Colonic mucosa (tissue), 4 donors: ENCODE data around the gene BAG3. TPM values are rescaled to one million over a fixed set of nuclear protein-coding genes. Genes with fewer than 3 reads are reported as not detected.
A peak's percentile ranks its signal among the peaks of the same experiment; 100 is the strongest.
"Not testable (repeated sequence)": the region's sequence is repeated elsewhere in the genome, so short reads cannot be mapped to it uniquely, and the experiment has no call there.

Experiments used
- DNase-seq: peaks from one replicate; pipeline ENCODE4 v3.0.0-alpha.2; 2020
- H3K27ac ChIP-seq: fragments of 200-600 bp; one replicate; pipeline ENCODE4 v1.8.0; 2021
- H3K27me3 ChIP-seq: fragments of 200-600 bp; one replicate; pipeline ENCODE4 v1.8.0; 2021
- H3K36me3 ChIP-seq: fragments of 200-600 bp; one replicate; pipeline ENCODE4 v1.8.0; 2021
- H3K4me1 ChIP-seq: fragments of 200-600 bp; one replicate; pipeline ENCODE4 v1.8.0; 2021; ENCODE audit warnings: mild to moderate bottlenecking
- H3K4me3 ChIP-seq: fragments of 200-600 bp; one replicate; pipeline ENCODE4 v1.8.0; 2021
- H3K9ac ChIP-seq, 2 donors: one replicate each; pipeline ENCODE4 v1.7.0; 2013; ENCODE audit warnings: control low read depth in 2 of 2, low read depth in 2 of 2, low read length in 2 of 2
- H3K9me3 ChIP-seq: fragments of 200-600 bp; one replicate; pipeline ENCODE4 v1.8.0; 2021
- intact Hi-C: fragments of 100-400 bp; cut with DNase I; formaldehyde crosslinking; loops from one replicate; pipeline ENCODE4 v1.14.1; 2022
- total RNA-seq, 2 donors: library from RNA; stranded (reverse); fragmentation: NEBNext Ultra II Directional in 1 of 2; extraction: Animal tissue kit (Norgen Biotek cat#: 25700) in 1 of 2; gene quantifications; one replicate each; pipeline ENCODE4 v1.2.1, GENCODE V29; 2021
- TF ChIP-seq, protein P1 (sequence below): fragments of 200-600 bp; IDR thresholded peaks from one replicate; pipeline ENCODE4 v1.8.0; 2022; ENCODE audit warnings: antibody characterized with exemption, mild to moderate bottlenecking
- donor health status: healthy.
- donor health status: DM: no; HTN: no; CAD: no.
- donor health status: DM: no; HTN: no; CAD: no.

The BAG3 gene
- total RNA-seq, 2 donors from 2014 or later: 30.4 to 48.9 TPM

DNA sequence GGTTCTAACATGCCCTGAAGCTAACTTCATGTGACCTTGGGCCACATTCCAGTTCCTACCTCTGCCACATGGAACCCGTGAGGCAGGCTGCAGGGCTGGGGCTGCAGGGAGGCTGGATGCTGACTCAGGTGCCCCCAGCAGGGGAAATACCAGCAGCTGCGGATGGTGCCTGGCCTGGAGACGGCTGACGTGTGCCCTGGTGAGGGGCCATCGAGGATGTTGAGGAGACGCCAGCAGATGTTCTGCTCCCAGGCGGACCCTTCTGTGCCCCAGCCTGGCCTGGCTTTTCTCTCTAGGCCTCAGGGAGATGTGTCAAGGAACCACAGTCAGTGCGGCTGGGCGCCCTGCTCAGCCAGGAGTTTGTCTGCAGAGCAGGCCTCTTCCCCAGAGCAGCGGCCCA lies 8.8 kb downstream of the BAG3 start:
- Histone ChIP-seq H3K4me3 (no peak overlapping the region), H3K9ac (no peak overlapping the region), H3K36me3 (no peaks in the 10 kb centered on the region), H3K4me1 (no peaks in the 10 kb centered on the region), H3K27ac (no peak overlapping the region), H3K27me3 (no peaks in the 10 kb centered on the region), H3K9me3 (no peaks in the 10 kb centered on the region)
- intact Hi-C loops: no loop called here
- no peak for DNase-seq
- TF ChIP-seq, protein P1, sequence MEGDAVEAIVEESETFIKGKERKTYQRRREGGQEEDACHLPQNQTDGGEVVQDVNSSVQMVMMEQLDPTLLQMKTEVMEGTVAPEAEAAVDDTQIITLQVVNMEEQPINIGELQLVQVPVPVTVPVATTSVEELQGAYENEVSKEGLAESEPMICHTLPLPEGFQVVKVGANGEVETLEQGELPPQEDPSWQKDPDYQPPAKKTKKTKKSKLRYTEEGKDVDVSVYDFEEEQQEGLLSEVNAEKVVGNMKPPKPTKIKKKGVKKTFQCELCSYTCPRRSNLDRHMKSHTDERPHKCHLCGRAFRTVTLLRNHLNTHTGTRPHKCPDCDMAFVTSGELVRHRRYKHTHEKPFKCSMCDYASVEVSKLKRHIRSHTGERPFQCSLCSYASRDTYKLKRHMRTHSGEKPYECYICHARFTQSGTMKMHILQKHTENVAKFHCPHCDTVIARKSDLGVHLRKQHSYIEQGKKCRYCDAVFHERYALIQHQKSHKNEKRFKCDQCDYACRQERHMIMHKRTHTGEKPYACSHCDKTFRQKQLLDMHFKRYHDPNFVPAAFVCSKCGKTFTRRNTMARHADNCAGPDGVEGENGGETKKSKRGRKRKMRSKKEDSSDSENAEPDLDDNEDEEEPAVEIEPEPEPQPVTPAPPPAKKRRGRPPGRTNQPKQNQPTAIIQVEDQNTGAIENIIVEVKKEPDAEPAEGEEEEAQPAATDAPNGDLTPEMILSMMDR: no peak

DNA sequence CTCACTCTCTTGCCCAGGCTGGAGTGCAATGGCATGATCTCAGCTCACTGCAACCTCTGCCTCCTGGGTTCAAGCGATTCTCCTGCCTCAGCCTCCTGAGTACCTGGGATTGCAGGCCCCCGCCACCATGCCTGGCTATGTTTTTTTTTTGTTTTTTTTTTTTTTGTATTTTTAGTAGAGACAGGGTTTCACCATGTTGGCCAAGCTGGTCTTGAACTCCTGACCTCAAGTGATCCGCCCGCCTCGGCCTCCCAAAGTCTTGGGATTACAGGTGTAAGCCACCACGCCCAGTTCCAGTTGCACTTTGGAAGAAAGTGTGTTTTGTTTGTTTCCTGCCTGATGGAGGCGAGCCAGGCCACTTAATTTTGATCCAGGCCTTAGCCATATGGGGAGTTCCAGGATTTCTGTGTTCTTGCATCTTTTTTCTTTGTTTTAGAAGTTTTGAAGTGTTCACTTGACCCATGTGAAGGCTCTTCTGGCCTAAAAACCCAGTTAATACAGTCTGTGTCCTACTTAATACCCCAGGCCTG lies 11.0 kb downstream of the BAG3 start:
- H3K27ac ChIP-seq, H3K4me1 ChIP-seq, H3K36me3 ChIP-seq, H3K9me3 ChIP-seq, intact Hi-C loops, H3K27me3 ChIP-seq, H3K4me3 ChIP-seq, H3K9ac ChIP-seq, DNase-seq: not testable (repeated sequence)

DNA sequence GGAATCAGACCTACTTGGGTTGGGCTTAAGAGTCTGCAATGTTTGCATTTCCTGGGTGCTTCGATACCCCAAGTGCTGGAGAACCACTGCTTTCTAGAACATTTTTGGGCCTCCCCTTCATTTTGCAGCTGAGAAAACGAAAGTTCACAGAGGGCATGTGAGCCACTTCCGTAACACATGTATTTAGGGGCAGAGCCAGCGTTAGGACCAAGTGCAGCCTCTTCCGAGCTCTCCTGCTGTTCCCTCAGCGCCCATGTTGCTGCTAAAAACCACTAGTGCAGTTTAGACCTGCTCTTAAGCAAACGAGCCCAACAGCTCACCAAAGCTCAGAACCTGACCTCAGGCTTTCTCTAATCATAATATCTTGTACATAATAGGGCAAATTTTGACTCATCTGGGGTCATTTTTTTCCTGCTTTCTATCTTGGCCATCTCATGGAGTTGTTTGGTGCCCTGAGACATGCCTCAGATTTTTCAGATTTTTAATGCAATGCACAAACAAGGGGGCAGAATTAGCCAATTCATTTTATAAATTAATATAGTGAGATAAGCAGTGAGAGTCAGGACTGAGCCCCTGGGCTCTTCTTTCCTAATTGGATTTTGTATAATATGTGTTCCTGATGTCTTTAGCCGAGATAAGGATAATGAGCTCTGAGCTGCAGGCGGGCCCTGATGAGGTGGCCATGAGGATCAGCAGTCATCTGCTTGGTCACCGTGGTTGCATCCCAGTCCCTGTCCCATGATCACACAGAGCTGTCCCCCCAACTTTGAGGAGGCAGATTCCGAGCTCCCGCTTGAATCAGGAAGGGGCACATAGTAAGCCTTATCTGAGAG lies 12.9 kb downstream of the BAG3 start:
- Histone ChIP-seq H3K4me1 (no peaks in the 10 kb centered on the region), H3K27me3 (no peaks in the 10 kb centered on the region), H3K9me3 (no peaks in the 10 kb centered on the region), H3K36me3 (no peaks in the 10 kb centered on the region), H3K4me3 (no peak overlapping the region), H3K27ac (peak overlapping the region; percentile 9), H3K9ac (no peak overlapping the region)
- TF ChIP-seq, protein P1: no peak
- DNase-seq: no peak
- intact Hi-C loops: no loop called here

DNA sequence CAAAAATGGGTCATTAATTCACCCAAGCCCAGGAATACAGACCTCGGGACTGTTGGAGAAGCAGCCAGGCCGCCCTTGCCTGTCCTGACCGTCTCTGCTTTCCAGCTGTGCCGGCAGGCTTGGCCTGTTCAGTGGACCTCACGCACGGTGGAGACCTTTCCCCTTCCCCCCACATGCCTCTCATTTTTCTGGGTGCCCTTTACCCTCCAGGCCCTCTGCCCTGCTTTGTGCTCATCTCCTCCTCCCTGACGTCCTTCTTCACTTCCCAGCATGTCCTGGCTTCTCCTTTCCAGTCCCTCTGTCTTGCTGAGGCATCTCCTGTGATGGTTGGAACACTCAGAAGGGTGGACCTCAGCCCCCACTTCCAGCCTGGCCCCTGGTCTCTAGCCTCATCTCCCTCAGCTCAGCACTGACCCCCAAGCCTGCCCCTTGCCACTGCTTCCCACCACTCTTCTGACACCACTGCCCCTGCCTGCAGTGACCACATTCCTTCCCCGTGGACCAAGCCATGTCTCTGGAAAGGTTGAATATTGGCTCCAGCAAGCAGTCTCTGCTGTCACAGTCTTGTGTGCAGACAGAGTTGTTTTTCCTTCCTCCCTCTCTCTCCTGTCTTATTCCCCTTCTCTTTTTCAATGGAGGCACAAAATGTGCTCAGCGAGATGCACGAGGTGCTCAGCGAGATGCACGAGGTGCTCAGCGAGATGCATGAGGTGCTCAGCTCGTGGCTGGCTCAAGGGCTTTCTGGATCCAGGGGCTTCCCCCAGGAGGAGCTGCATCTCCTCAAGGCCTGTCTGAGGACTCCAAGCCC lies 14.9 kb downstream of the BAG3 start:
- Histone ChIP-seq H3K9me3 (no peaks in the 10 kb centered on the region), H3K27me3 (no peaks in the 10 kb centered on the region), H3K4me3 (no peak overlapping the region), H3K9ac (no peak overlapping the region), H3K27ac (no peak overlapping the region), H3K4me1 (no peaks in the 10 kb centered on the region), H3K36me3 (peaks cover 8% of the 10 kb centered on the region)
- intact Hi-C loops: no loop called here
- TF ChIP-seq, protein P1: no peak
- no peak for DNase-seq

DNA sequence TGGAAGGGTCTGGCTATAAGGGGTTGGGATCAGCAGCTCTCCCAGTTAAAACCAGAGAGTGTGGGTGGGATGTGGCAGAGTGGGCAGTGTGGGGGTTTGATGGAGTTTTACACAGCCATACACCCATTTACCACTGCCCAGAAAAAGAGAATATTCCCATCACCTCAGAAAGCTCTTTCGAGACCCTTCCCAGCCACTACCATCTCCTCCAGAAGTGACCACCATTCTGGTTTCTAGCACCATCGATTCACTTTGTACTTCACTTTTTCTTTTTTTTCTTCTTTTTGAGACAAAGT lies 15.5 kb downstream of the BAG3 start:
- Histone ChIP-seq H3K4me1 (no peaks in the 10 kb centered on the region), H3K9ac (no peak overlapping the region)
- TF ChIP-seq, protein P1: no peak

More for the DNA sequence above, 15.5 kb downstream of the BAG3 start:
- no peaks in the 10 kb centered on the region for H3K27me3 ChIP-seq
- peaks cover 8% of the 10 kb centered on the region for H3K36me3 ChIP-seq
- no peak overlapping the region for H3K27ac ChIP-seq
- DNase-seq: no peak
- intact Hi-C loops: no loop called here
- no peak overlapping the region for H3K4me3 ChIP-seq
- H3K9me3 ChIP-seq: no peaks in the 10 kb centered on the region
